ENCODE measurements around the gene TPST2.

TPST2 gene

DNA sequence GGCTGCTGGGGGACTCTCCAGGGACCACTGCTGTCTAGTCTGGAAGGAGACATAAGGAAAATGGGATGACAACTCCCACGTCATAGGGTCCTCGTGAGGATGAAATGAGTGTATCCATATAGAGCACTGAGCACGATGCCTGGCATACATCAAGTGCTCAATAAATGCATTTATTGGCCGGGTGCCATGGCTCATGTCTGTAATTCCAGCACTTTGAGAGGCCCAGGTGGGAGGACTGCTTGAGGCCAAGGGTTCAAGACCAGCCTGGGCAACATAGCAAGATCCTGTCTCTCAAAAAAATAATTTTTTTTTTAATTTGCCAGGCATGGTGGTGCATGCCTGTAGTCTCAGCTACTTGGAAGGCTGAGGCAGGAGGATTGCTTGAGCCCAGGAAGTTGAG is 12.2 kb upstream of the TPST2 start:
- no peak for TF ChIP-seq CTCF (IDR thresholded peaks at IDR 0.05; ENCODE audit: low read depth, low read length)
- no peak overlapping the region for H3K4me3 ChIP-seq (replicated peaks in 1 of 2; ENCODE audit: low read depth in 2 of 2, low read length in 2 of 2)
- no peak for DNase-seq (ENCODE audit: low read depth in 2 of 2)

- H3K4me3 ChIP-seq (replicated peaks in 1 of 2; ENCODE audit: low read depth in 2 of 2, low read length in 2 of 2), result no peak overlapping the region
- no peak for DNase-seq (ENCODE audit: low read depth in 2 of 2)
- no peak for TF ChIP-seq CTCF (IDR thresholded peaks at IDR 0.05; ENCODE audit: low read depth, low read length)
Measured at GRCh38 chr22:26601726-26602125, 11.8 kb upstream of the TPST2 start.

DNA sequence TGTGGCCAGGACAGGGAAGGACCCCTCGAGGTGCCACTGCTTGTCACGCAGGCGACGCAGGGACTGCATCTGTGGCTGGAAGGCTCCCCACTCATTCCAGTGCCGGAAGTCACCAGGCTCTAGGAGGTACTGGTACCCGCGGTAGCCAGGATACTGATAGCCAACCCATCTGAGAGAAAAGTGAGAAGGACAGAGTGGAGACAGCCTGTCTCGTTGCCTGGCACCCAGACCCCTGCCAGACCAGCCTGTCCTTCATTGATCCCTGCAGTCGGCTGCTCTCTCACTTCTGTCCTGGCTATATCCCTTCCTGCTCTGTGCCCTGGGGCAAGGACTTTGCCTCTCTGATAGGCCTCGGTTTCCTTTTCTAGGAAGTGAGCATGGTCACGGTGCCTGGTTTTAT is 9.6 kb upstream of the TPST2 start:
- DNase-seq (ENCODE audit: low read depth in 2 of 2), result no peak
- no peak for TF ChIP-seq CTCF (IDR thresholded peaks at IDR 0.05; ENCODE audit: low read depth, low read length)
- no peak overlapping the region for H3K4me3 ChIP-seq (replicated peaks in 1 of 2; ENCODE audit: low read depth in 2 of 2, low read length in 2 of 2)

DNA sequence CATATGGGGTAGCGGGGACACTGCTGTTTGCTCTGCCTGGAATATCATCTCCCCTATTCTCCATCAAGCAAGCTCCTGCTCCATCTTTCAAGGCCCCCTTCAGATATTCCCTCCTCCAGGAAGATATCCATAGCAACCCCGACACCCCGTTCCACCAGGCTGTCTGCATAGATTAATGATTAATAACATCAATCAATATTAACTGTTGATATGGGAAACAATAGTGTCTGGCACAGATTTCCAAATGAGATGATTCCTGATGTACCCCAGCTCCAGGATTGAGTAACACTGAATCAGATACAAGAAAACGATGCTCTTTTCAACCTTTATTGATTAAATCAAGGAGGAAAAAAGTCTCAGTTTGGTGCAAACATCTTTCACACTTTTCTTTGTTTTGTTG is 7.5 kb upstream of the TPST2 start:
- DNase-seq (ENCODE audit: low read depth in 2 of 2), result no peak
- TF ChIP-seq CTCF (IDR thresholded peaks at IDR 0.05; ENCODE audit: low read depth, low read length), result no peak
- no peak overlapping the region for H3K4me3 ChIP-seq (replicated peaks in 1 of 2; ENCODE audit: low read depth in 2 of 2, low read length in 2 of 2)

DNA sequence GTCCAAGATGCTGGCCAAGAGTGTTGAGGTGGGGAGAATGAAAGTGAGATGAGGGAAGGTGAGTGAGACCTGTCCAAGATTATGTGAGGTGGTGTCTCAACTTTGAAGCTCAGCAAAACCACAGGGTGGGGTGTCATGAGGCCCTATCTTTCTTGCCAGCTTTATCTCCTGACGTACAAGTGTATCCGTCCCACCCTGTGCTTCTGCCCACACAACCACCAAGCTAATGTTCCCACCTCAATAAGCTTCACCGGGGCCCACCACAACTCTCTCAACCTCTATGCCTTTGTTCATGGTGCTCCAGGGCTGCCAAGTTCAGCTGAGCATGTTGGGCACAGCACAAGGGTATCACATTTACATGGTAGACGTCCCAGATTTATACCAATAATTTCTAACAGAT is 7.1 kb upstream of the TPST2 start:
- DNase-seq (ENCODE audit: low read depth in 2 of 2), result no peak
- no peak for TF ChIP-seq CTCF (IDR thresholded peaks at IDR 0.05; ENCODE audit: low read depth, low read length)
- H3K4me3 ChIP-seq (replicated peaks in 1 of 2; ENCODE audit: low read depth in 2 of 2, low read length in 2 of 2), result no peak overlapping the region

GRCh38 chr22:26593763-26594162 is 3.8 kb upstream of the TPST2 start:
- no peak overlapping the region for H3K4me3 ChIP-seq (replicated peaks in 1 of 2; ENCODE audit: low read depth in 2 of 2, low read length in 2 of 2)
- TF ChIP-seq CTCF (IDR thresholded peaks at IDR 0.05; ENCODE audit: low read depth, low read length), result no peak
- no peak for DNase-seq (ENCODE audit: low read depth in 2 of 2)

GRCh38 chr22:26592421-26592891 is 2.5 kb upstream of the TPST2 start:
- no peak for DNase-seq (ENCODE audit: low read depth in 2 of 2)
- TF ChIP-seq CTCF (IDR thresholded peaks at IDR 0.05; ENCODE audit: low read depth, low read length), result no peak
- no peak overlapping the region for H3K4me3 ChIP-seq (replicated peaks in 1 of 2; ENCODE audit: low read depth in 2 of 2, low read length in 2 of 2)
